GM12865 (cell line): ENCODE measurements around the gene APCDD1L.

Experiments
- DNase-seq: peaks from one replicate; pipeline ENCODE4 v3.0.0; 2010; ENCODE audit warnings: low read depth
- H3K4me3 ChIP-seq: 2 replicates; pipeline ENCODE4 v1.5.1; 2011; ENCODE audit warnings: mild to moderate bottlenecking, low read depth, low read length, control low read depth
- TF ChIP-seq, protein P1 (sequence below): IDR thresholded peaks from 2 replicates; pipeline ENCODE4 v1.5.1; 2011; ENCODE audit warnings: low read length, control low read depth, low read depth, inconsistent platforms; ENCODE audit not compliant: insufficient read depth; ENCODE audit errors: missing control alignments

The APCDD1L gene

GRCh38 chr20:58436868-58437645, 78.1 kb downstream of the APCDD1L start:
- TF ChIP-seq, protein P1, sequence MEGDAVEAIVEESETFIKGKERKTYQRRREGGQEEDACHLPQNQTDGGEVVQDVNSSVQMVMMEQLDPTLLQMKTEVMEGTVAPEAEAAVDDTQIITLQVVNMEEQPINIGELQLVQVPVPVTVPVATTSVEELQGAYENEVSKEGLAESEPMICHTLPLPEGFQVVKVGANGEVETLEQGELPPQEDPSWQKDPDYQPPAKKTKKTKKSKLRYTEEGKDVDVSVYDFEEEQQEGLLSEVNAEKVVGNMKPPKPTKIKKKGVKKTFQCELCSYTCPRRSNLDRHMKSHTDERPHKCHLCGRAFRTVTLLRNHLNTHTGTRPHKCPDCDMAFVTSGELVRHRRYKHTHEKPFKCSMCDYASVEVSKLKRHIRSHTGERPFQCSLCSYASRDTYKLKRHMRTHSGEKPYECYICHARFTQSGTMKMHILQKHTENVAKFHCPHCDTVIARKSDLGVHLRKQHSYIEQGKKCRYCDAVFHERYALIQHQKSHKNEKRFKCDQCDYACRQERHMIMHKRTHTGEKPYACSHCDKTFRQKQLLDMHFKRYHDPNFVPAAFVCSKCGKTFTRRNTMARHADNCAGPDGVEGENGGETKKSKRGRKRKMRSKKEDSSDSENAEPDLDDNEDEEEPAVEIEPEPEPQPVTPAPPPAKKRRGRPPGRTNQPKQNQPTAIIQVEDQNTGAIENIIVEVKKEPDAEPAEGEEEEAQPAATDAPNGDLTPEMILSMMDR = no peak
- no peak overlapping the region for H3K4me3 ChIP-seq
- DNase-seq = no peak

DNA sequence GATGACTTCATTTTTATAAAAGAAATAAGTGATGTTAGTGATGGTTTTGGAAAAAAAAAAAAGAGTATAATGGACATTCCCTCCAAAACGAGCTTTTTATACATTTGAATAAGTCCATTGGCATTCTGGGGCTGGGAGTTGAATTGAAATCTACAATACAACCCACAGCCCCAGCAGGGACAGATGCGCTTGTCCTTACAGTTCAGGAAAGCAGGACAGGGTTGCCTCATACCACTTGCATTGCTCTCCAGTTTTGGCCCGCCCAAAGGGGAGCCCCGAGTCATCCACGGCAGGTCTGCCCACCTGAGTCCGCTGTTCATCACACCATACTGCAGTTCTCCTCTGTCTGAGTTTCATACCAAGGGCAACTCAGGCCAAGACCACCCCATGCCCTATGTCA, 80.0 kb downstream of the APCDD1L start:
- TF ChIP-seq, protein P1 = no peak
- DNase-seq = no peak
- H3K4me3 ChIP-seq = no peak overlapping the region

GRCh38 chr20:58434326-58434725, 80.9 kb downstream of the APCDD1L start:
- no peak overlapping the region for H3K4me3 ChIP-seq
- DNase-seq = no peak
- TF ChIP-seq, protein P1 = no peak

- no peak for DNase-seq
- H3K4me3 ChIP-seq = no peak overlapping the region
These were observed 81.4 kb downstream of the APCDD1L start for GRCh38 chr20:58433759-58434158.

GRCh38 chr20:58433029-58433647, 82.1 kb downstream of the APCDD1L start:
- no peak overlapping the region for H3K4me3 ChIP-seq
- TF ChIP-seq, protein P1 = no peak
- DNase-seq = no peak

More at GRCh38 chr20:58433759-58434158, 81.4 kb downstream of the APCDD1L start:
- TF ChIP-seq, protein P1 = no peak

DNA sequence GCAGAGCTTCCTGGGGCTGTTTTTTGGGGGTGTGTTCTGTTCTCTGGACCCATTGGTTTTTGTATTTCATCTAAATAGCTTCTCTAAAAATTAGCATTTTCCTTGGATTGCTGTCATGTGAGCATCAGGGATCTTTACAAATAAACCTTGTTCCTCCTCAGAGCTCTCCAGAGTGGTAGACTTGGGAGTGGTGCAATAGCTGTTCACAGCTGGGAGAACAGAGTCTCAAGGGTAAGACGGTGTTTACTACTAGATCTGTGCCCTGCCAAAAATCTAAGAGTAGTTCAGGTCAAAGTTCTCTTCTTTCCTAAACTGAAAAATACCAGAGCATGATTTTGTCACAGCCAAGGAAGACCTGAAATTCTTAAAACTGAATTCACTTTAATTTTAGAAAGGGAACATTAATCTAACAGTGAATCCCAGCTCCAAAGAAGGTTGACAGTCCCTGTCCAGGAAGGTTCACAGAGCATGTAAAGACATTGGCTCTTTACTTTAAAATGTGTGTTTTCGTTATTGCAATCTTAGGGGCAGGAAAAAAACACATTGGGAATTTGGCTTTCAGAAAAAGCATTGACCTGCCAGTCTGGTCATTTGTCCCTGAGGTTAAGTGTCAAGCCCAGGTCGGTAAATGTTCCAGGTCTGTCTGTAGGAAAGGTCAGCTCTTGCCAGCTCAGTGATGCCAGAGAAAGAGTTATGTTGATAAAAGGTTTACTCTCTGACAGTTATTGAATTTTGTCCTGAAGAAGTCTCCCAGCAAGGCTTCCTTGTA, 82.8 kb downstream of the APCDD1L start:
- no peak overlapping the region for H3K4me3 ChIP-seq
- no peak for DNase-seq
- TF ChIP-seq, protein P1 = no peak
